Measurements from ENCODE around the gene PGAM1.
A peak's percentile ranks its signal among the peaks of the same experiment; 100 is the strongest.
"Not testable (repeated sequence)": the region's sequence is repeated elsewhere in the genome, so short reads cannot be mapped to it uniquely, and the experiment has no call there.

Gene PGAM1

DNA sequence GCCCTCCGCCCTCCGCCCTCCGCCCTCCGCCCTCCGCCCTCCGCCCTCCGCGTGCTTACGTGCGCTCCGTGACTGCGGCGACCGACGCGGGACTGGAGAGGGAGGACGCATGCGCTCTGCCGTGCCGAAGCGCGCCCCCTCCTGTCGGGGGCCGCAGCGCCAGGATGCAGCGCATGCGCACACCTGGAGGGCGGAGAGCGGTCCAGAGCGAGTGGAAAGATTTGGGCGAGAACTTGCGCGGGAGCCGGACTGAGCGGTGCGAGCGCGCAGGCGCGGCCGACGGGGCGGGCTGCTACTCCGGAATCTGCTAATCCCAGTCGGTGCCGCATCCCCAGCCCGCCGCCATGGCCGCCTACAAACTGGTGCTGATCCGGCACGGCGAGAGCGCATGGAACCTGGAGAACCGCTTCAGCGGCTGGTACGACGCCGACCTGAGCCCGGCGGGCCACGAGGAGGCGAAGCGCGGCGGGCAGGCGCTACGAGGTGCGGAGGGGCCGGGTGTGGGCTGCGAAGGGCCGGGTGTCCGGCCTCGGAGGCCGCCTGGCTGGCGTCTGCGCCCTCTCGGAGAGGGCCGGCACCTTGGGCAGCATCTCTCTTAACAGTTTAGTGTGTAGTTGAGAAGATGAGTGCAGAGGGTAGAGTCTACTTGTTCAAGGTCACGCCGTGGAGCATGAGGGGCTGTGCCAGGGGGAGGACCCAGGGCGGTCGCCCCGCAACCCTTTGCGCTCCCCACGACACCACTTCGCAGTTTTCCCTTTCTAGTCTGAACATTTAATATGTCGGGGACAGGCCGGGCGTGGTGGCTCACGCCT, at the start of gene PGAM1:
PGAM1 (plus strand) TSS at position 228 of the 812 bp plus-strand sequence; CDS start at position 345, 117 bp downstream.
- DNase-seq (ENCODE audit: low read depth in 2 of 2) = peak; percentile 91 to 93

DNA sequence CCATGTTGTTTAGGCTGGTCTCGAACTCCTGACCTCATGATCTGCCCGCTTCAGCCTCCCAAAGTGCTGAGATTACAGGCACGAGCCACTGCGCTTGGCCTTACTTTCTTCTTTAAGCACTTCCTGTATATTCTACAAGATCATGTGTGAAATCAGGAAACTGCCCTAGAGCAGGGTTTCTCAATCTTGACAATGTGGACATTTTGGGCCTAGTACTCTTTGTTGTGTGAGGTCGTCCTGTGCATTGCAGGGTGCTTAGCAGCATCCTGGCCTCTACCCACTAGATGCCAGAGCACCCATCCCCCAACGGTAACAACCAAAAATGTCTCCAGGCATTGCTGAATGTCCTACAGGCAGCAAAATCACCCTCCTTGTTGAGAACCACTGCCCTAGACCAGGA, 49.6 kb upstream of the PGAM1 start:
- no peak for DNase-seq (ENCODE audit: low read depth in 2 of 2)

DNA sequence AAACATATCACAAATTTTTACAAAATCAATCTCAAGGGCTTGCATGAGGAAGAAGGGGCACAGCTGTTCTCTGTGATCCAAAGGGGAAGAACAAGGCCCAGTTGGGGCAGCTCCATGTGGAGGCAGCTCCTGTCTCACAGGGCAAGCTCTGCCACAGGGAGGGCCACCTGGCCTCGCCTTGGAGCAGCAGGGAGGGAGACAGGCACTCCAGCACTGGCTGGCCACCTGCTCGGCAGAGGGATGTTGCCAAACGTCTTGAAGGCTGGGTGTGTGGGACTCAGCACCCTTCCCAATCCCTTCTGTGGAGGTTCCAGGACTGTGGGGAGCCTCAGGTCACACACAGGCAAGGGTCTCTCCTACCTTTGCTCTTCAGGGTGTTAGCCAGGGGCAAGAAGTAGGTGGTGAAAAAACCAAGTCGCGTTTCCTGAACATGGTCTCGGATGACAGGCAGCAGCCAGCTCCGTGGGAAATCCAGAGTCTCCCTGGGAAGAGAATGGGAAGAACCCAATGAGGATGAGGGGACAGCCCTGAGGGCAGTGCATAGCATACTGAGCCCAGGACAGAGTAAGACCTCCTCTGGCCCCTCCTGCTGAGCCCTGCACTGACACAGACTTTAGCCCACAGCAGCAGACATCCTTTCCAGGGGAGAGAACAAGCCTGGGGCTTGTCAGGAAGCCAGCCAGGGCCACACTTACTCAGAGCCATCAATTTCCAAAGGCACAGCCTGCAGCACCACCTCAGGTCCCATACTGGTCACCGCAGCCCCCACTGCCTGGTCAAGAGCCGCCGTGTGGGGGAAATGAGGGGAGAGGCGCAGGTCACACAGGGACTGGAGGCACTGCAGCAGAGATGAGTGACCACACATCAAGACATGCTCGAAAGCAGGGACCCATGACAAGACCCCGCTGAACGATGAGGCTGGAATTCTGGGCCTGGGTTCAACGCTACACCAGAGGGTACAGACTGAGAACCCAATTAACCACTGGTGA, 46.8 kb upstream of the PGAM1 start:
- no peak for DNase-seq (ENCODE audit: low read depth in 2 of 2)

DNA sequence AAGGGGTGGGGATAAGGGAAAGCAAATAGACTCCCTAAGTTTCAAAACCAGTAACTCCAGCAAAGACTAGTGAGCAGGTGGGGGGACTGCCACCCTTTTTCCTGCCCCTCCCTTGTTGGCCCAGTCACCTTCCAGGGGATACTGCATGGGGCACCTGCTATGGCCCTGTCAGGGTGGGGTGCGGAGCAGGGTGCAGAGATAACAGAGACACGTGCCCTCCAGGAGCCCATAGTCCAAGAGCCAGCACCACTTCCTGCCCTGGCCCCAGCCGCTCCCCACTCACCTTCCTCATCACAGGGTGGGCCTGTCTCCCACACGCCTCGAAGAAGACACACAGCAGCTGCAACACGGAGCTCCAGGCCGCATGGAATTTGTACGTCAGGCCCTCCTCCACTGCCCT, 45.5 kb upstream of the PGAM1 start:
- no peak for DNase-seq (ENCODE audit: low read depth in 2 of 2)

DNA sequence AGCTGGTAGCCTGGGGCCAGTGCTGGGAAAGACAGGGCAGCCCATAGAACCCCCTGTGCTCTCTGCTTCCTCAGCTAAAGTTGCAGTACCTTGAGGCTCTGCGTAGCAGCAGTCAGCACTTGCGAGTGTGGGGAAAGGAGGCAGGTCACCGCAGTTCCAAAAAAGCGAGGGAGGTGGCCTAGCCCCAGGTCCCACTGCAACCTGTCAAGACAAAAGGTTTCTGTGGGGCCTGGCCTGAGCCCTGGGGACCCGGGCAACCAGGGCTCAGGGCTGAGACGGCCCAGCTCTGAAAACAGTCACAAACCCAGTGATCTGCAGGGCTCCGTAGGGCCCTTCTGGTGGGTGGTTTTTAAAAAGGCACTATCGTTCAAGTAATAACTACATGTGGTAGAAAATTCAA, 44.4 kb upstream of the PGAM1 start:
- no peak for DNase-seq (ENCODE audit: low read depth in 2 of 2)

DNA sequence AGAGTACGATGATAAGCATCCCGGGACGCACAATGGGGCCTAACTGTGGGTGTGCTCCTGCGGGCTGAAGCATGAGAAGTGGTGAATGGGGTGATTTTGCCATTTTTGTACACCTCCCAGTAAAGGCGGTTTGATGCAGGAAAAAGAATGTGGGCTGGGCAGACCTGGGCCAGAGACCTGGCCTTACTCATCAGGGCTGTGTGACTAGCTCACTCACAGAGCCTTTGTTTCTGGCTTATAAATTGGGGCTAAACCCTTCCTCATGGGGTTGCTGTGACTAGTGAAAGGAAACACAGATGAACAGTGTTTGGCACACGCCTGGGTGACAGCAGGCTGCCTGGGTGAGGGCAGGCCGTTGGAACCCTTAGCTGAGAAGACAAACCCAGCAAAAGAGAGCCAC, 42.8 kb upstream of the PGAM1 start:
- no peak for DNase-seq (ENCODE audit: low read depth in 2 of 2)

DNA sequence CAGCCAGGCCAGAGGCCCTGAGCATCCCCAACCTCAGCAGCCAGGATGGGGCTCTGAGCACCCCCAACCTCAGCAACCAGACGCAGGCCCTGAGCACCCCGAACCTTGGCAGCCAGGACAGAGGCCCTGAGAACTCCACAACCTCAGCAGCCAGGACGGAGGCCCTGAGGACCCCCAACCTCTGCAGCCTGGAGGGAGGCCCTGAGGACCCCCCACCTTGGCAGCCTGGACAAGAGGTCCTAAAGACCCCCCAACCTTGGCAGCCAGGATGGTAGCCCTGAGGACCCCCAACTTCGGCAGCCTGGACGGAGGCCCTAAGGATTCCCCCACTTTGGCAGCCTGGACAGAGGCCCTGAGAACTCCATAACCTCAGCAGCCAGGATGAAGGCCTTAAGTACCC, 41.8 kb upstream of the PGAM1 start:
- no peak for DNase-seq (ENCODE audit: low read depth in 2 of 2)

DNA sequence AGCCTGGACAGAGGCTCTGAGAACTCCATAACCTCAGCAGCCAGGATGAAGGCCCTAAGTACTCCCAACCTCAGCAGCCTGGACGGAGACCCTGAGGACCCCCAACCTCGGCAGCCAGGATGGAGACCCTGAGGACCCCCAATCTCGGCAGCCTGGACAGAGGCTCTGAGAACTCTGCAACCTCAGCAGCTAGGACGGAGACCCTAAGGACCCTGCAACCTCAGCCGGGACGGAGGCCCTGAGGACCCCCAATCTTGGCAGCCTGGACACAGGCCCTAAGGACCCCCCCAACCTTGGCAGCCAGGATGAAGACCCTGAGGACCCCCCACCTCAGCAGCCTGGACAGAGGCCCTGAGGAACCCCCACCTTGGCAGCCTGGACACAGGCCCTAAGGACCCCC, 41.4 kb upstream of the PGAM1 start:
- DNase-seq (ENCODE audit: low read depth in 2 of 2) = no peak

DNA sequence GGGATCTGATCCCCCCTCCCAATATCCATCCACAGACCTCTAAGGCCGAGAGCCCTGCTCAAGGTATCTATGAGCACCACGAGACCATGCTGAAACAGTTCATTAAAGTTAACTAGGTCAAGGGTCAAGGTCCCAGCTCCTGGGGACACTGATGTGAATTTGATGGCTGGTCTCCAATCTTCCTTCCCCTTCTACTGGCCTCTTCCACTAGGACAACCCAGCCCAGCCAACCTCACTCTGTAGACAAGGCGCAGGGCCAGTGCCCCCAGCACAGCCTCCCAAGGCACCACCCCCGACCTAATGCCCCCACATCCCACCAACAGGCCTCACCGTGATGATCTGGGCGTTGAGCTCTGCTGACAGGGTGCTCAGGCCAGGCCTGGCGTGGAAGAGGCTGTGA, 40.4 kb upstream of the PGAM1 start:
- DNase-seq (ENCODE audit: low read depth in 2 of 2) = no peak

DNA sequence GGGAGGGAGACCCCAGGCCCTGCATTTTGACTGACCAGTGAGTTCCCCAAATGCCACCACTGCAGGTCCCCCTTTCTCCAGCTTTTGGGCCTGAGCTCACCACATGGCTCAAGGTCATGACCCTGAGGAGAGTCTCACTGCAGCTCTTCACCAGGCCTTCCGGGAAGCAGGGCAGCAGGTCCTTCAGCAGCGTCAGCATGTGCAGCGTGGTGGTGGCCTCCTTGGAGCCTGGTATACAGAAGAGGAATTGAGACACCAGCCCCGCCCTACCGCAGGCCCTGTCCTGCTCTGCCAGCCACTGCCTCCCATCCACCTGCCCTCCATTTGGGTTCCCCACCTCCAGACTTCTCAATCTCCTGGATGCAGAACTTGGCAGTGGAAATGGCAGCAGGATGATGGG, 37.8 kb upstream of the PGAM1 start:
- no peak for DNase-seq (ENCODE audit: low read depth in 2 of 2)

DNA sequence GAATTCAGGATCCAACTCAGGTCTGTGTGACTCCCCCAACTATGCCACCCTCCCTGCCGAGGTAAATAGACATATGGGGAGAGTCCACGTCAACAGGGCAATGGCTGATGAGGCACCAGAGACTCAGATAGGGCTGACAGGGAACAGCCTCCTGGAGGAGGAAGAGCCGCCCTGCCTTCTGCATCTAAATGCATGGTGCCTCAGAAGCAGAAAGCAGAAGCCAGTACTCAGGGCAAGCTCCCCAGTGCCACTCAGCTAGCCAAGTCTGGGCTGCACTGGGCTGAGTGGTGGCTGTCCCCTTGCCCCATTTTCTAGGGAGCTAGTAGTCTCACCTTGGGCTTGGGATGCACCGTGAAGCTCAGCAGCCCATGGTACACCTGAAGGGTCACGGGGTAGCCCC, 35.9 kb upstream of the PGAM1 start:
- DNase-seq (ENCODE audit: low read depth in 2 of 2) = no peak

DNA sequence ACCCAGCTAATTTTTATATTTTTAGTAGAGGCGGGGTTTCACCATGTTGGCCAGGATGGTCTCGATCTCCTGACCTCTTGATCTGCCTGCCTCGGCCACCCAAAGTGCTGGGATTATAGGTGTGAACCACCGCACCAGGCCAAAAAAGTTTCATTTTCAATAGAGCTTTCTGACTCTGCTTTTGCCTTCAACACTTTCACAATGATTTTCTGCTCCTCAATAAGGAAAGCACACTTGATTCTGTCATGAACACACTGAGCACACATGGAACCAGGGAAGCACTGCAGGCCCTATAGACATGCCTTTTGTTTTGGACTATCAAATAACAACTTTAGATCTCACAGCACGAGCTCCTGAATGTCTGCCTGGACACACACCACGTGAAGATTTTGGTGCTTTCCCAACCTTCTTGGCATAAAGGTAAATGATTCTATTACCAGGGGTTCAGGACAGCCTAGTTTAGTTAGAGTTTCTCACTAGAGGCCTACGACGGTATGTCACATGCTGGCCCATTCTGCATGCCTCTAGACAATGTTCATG, 32.9 kb upstream of the PGAM1 start:
- no peak for DNase-seq (ENCODE audit: low read depth in 2 of 2)

DNA sequence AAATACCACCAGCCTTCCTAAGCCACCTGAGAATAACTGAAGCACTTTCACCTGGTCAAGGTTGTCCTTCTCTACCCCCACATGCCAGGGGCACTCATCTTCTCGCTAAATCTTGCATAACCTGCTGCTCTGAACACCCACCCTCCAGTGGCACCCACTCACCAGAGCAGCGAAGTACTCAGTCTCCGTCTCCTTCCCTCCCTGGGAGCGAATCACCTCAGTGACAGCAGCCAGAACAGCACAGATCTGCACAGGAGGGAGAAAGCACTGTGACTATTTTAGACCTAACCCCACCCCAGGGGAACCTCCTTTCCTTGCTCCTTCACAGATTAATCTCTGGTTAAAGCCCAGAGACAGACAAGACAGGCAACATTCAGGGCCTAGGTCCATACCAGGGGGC, 29.9 kb upstream of the PGAM1 start:
- no peak for DNase-seq (ENCODE audit: low read depth in 2 of 2)

DNA sequence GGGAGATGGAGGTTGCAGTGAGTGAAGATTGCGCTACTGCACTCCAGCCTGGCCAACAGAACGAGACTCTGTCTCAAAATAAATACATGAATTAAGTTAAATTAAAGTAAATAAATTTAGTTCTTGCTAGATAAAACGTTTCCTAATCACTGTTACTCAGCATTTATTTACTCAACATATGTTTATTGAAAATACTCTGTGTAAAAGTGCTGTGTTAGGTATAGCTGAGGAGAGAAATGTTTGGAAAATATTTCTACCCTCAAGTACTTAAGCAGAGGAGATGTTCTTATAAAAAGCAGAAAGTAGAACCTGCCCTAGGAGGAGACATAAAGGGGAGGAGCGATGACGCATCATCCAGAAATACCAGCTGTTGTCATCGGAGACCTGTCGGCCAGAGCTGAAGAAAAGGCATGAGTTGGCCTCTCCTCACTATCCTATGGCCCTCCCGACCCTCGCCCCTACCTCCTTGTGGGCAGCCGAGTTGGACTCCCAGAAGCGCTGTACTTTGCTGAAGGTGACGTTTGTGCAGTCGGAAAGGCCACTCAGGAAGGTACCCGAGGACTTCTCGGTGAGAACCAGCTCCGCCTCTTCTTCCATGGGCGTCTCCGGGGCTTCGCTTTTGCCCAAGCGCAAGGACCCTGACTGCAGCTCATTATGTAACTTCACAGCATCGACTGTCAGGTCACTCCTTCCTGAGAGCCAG, 26.0 kb upstream of the PGAM1 start:
- no peak for DNase-seq (ENCODE audit: low read depth in 2 of 2)

DNA sequence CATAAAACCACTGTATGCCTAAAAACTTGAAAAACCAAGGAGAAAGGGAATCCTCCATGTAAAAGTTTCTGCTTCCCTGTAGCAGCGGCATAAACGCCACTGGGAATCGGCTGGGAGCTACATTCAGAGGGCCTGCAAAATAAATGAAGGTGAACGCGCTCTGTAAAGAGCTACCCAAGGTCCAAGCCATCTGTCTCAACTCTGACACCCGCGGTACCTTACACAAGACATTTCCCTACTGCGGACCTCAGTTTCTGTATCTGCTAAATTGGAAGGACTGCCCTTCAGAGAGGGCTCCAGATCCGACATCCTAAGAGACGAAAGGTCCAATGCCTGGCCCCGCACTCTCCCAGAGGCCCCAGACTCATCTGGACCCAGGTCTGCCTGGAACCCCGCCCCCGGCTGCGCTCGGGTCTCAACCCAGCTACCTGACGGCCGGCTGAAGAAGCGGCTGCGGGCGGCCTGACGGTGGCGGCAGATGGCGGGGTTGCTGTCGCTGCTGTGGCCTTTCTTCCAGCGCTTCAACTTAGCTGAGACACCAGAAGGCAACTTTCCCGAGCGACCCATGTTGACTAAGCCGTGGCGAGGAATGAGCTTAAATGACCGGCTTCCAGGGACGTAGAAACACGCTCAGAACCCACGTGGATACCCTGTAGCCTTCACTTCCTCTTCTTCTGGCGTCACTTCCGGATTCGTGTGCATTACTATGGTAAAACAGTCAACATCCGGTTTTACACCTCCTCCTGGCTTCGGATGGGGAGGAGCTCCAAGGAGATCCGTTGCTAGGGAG, 25.1 kb upstream of the PGAM1 start, which contains the start of gene RRP12:
RRP12 (minus strand) TSS at position 676 of the 790 bp plus-strand sequence; CDS start at position 567, 109 bp downstream.
- peak; percentile 95 to 96 for DNase-seq (ENCODE audit: low read depth in 2 of 2)

DNA sequence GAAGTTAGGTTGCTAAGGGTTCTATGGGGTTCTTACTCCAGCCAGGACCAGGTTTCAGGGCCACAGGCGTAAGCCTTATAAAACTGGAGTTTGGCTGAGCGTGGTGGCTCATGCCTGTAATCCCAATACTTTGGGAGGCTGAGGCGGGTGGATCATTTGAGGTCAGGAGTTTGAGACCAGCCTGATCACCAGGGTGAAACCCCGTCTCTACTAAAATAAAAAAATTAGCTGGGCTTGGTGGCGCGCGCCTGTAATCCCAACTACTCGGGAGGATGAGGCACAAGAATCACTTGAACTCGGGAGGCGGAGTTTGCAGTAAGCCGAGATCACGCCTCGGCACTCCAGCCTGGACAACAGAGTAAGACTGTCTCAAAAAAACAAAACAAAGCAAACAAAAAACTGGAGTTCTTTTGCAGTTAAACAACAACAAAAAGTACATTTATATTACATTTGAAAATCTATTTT, 24.5 kb upstream of the PGAM1 start:
- DNase-seq (ENCODE audit: low read depth in 2 of 2) = no peak

DNA sequence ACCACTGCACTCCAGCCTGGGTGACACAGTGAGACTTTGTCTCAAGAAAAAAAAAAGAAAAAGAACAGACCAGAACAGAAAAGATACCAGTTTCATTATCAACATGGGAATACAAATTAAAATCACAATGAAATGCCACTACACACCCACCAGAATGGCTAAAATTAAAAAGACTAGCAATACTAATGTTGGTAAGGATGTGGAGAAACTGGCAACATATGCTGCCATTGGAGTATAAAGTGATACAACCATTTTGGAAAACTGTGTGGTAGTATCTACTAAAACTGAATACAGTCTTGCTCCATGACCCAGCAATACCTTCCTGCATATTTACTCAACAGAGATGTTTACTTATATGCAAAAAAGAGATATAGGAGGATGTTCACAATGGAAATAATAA, 21.9 kb upstream of the PGAM1 start:
- DNase-seq (ENCODE audit: low read depth in 2 of 2) = no peak

DNA sequence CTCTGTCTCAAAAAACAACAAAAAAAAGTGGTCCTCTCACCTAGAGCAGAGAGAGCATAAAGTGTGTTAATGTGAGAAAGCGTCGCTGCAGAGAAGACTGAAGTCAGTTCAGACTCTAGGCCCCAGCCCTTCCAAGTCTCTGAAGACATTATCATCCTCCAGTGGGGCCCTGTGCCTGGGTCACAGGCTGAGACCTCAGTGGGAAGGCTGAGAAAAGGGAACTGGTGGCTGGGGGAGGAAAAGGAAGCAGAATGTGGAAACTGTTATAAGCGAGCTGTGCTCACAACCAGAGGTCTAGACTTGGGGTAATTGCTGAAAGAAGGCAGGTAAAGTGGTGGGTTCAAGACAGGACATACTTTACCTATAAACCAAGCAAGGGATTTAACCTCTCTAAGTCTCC, 19.9 kb upstream of the PGAM1 start:
- DNase-seq (ENCODE audit: low read depth in 2 of 2) = no peak

DNA sequence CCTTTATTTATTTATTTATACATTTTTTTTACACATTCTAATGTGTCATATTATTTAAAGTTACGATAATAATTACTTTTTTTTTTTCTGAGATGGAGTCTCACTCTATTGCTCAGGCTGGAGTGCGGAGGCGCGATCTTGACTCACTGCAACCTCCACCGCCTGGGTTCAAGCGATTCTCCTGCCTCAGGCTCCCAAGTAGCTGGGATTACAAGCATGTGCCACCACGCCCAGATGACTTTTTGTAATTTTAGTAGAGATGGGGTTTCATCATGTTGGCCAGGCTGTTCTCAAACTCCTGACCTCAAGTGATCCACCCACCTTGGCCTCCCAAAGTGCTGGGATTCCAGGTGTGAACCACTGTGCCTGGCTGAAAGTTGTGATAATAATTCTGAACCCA, 19.5 kb upstream of the PGAM1 start:
- not testable (repeated sequence) for DNase-seq (ENCODE audit: low read depth in 2 of 2)

DNA sequence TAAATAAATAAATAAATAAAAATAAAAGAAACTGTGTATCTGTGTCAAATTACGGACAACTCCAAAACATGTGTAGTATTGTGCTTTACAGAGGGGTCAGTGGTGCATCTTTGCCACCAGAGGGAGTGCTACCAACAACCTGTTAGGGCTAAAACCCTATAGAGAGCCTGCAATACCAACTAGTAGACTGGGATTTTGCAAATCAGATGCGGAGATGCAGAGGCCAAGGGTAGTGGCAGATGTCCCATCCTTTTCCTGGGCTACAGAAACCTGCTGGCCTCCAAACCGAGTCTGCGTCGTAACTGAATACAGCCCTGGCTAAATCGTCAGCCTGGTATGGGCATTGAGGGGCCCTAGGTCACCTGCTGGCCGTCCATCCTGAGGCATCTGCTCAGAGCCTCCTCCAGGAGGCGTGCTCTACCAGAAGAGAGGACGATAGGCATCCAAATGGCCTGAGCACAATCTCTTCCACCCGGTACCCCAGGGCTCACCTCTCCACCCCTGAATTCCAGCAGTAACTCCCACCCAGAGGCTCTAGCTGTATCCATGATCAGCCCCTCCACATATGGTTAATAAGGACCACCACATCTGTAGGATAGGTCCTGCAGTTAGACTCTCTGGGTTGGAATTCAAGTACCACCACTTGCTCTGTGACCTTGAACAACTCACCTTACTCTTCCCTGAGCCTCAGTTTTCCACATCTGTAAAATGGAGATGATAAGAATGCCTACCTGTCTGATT, 18.6 kb upstream of the PGAM1 start:
- DNase-seq (ENCODE audit: low read depth in 2 of 2) = peak; percentile 49 to 52

Measured in fibroblast of skin of left quadriceps (primary cell).